ENCODE measurements around the gene AP1S1.

AP1S1 gene

GRCh38 chr7:101171442-101171837 lies 17.2 kb downstream of the AP1S1 start:
- Histone ChIP-seq H3K36me3 (no peaks in the 10 kb centered on the region), H3K4me3 (ENCODE audit: low read depth in 1 of 2, low read length in 1 of 2) (no peak overlapping the region), H3K27me3 (peaks cover 100% of the 10 kb centered on the region), H3K27ac (no peak overlapping the region), H3K9me3 (no peaks in the 10 kb centered on the region), H3K4me1 (ENCODE audit: control insufficient read depth in 1 of 2, insufficient read depth in 1 of 2, low read depth in 1 of 2, low read length in 1 of 2) (peaks cover 0 to 11% of the 10 kb centered on the region in 2 experiments)
- TF ChIP-seq CTCF (IDR thresholded peaks at IDR 0.05), result no peak

GRCh38 chr7:101172005-101172853 lies 18.0 kb downstream of the AP1S1 start:
- no peak for TF ChIP-seq CTCF (IDR thresholded peaks at IDR 0.05)
- peaks cover 0 to 11% of the 10 kb centered on the region in 2 experiments for H3K4me1 ChIP-seq (ENCODE audit: control insufficient read depth in 1 of 2, insufficient read depth in 1 of 2, low read depth in 1 of 2, low read length in 1 of 2)
- H3K9me3 ChIP-seq, result no peaks in the 10 kb centered on the region
- H3K36me3 ChIP-seq, result no peaks in the 10 kb centered on the region
- no peak overlapping the region for H3K27ac ChIP-seq
- H3K27me3 ChIP-seq, result peaks cover 100% of the 10 kb centered on the region
- no peak overlapping the region for H3K4me3 ChIP-seq (ENCODE audit: low read depth in 1 of 2, low read length in 1 of 2)

GRCh38 chr7:101172854-101173751 lies 18.8 kb downstream of the AP1S1 start:
- TF ChIP-seq CTCF (IDR thresholded peaks at IDR 0.05), result no peak
- Histone ChIP-seq H3K4me1 (ENCODE audit: control insufficient read depth in 1 of 2, insufficient read depth in 1 of 2, low read depth in 1 of 2, low read length in 1 of 2) (peaks cover 0 to 11% of the 10 kb centered on the region in 2 experiments), H3K4me3 (ENCODE audit: low read depth in 1 of 2, low read length in 1 of 2) (no peak overlapping the region), H3K9me3 (no peaks in the 10 kb centered on the region), H3K27me3 (peaks cover 100% of the 10 kb centered on the region), H3K27ac (no peak overlapping the region), H3K36me3 (no peaks in the 10 kb centered on the region)

DNA sequence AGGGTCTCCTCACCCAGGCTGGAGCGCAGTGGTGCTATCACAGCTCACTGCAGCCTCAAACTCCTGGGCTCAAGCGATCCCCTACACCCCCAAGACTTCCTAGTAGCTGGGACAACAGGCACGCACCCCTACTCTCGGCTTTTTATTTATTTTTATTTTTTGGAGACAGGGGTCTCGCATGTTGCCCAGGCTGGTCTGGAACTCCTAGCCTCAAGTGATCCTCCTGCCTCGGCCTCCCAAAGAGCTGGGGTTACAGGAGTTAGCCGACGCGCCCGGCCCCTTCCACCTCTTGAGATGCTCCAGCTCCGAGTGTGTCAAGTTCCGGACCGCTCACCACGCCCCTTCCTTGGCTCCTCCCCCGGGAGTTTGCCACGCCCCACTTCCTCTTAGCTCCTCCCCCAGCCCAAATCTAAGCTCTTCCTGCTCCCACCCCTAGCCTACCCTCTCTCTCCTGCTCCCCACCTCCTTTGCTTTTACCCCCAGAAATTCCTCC lies 19.5 kb downstream of the AP1S1 start:
- H3K4me3 ChIP-seq (ENCODE audit: low read depth in 1 of 2, low read length in 1 of 2), result no peak overlapping the region
- no peaks in the 10 kb centered on the region for H3K36me3 ChIP-seq
- H3K4me1 ChIP-seq (ENCODE audit: control insufficient read depth in 1 of 2, insufficient read depth in 1 of 2, low read depth in 1 of 2, low read length in 1 of 2), result peaks cover 0 to 11% of the 10 kb centered on the region in 2 experiments
- no peak overlapping the region for H3K27ac ChIP-seq
- TF ChIP-seq CTCF (IDR thresholded peaks at IDR 0.05), result no peak
- no peaks in the 10 kb centered on the region for H3K9me3 ChIP-seq
- peaks cover 100% of the 10 kb centered on the region for H3K27me3 ChIP-seq

DNA sequence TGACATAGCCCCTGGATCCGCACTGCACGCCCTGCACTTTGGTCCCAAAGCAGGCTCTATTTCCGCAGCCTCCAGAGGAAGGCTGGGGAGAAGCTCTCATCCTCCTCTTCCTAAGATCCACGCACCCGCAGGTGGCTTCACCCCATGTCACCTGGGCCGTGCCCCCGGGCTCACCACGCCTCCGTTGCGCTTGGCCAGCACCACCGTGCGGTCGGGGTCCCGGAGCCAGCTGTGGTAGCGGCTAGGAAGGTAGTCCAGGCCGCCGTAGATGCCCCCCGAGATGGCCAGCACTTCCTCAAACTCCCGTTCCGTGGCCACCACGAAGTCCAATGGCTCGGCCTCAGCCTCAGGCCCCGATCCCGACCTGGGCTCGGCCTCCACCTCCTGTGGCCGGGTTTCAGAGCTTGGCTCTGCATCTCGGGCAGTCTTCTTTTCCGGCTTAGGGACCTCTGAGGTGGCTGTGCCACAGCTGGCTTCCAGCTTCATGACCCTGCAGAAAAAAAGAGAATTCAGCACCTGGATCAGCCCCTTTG lies 20.1 kb downstream of the AP1S1 start:
- Histone ChIP-seq H3K27ac (no peak overlapping the region), H3K4me3 (ENCODE audit: low read depth in 1 of 2, low read length in 1 of 2) (no peak overlapping the region), H3K9me3 (no peaks in the 10 kb centered on the region), H3K36me3 (no peaks in the 10 kb centered on the region), H3K4me1 (ENCODE audit: control insufficient read depth in 1 of 2, insufficient read depth in 1 of 2, low read depth in 1 of 2, low read length in 1 of 2) (peaks cover 0 to 11% of the 10 kb centered on the region in 2 experiments), H3K27me3 (peaks cover 100% of the 10 kb centered on the region)
- no peak for TF ChIP-seq CTCF (IDR thresholded peaks at IDR 0.05)

Data from neutrophil (primary cell).